ENCODE results near the gene ELOVL5.

ELOVL5 gene

DNA sequence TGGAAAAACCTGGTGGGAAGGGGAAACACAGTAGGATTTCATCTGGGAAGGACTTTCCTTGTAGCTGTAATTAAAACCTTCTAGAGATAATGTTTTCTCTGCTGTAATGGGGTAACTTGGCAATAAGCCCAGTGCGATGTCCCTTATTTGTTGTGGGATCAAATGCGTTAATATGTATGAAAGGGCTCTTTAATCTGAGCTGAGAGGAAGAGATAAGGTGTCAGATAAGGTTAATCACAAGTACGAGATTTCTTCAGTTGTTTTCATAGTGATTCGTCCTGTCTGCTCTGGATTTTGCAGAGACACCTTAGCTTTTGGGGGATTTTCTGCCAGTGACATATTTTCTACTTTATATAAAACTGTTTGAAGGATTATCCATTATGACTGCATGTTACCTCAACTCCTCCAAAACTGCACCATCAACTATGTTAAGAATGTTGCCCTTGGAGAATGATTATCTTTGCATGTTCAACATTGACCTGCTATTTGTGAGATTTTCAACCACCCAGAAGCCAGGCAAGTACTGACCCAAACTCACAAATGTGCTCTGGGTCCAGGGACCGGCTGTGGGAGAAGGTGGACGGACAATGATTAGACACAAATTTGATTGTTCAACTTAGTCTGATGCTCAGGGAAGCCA is 21.2 kb upstream of the ELOVL5 start:
- DNase-seq (ENCODE audit: low read depth in 1 of 2, low spot score in 1 of 2), result no peak
- Histone ChIP-seq H3K4me3 (replicated peaks; ENCODE audit: insufficient read depth, low read length) (no peak overlapping the region), H3K27me3 (ENCODE audit: insufficient read depth, poor library complexity, severe bottlenecking) (peaks cover 3% of the 10 kb centered on the region), H3K27ac (replicated peaks) (no peak overlapping the region)
- TF ChIP-seq, protein P1, sequence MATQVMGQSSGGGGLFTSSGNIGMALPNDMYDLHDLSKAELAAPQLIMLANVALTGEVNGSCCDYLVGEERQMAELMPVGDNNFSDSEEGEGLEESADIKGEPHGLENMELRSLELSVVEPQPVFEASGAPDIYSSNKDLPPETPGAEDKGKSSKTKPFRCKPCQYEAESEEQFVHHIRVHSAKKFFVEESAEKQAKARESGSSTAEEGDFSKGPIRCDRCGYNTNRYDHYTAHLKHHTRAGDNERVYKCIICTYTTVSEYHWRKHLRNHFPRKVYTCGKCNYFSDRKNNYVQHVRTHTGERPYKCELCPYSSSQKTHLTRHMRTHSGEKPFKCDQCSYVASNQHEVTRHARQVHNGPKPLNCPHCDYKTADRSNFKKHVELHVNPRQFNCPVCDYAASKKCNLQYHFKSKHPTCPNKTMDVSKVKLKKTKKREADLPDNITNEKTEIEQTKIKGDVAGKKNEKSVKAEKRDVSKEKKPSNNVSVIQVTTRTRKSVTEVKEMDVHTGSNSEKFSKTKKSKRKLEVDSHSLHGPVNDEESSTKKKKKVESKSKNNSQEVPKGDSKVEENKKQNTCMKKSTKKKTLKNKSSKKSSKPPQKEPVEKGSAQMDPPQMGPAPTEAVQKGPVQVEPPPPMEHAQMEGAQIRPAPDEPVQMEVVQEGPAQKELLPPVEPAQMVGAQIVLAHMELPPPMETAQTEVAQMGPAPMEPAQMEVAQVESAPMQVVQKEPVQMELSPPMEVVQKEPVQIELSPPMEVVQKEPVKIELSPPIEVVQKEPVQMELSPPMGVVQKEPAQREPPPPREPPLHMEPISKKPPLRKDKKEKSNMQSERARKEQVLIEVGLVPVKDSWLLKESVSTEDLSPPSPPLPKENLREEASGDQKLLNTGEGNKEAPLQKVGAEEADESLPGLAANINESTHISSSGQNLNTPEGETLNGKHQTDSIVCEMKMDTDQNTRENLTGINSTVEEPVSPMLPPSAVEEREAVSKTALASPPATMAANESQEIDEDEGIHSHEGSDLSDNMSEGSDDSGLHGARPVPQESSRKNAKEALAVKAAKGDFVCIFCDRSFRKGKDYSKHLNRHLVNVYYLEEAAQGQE (IDR thresholded peaks at IDR 0.05; ENCODE audit: insufficient replicate concordance, low read depth), result no peak
- TF ChIP-seq POLR2AphosphoS5 (IDR thresholded peaks at IDR 0.05; ENCODE audit: low read depth) (no peak), SPI1 (IDR thresholded peaks at IDR 0.05; ENCODE audit: borderline replicate concordance, low read depth) (no peak), GABPA (IDR thresholded peaks at IDR 0.05; ENCODE audit: low read depth) (no peak)
- TF ChIP-seq, protein P2, sequence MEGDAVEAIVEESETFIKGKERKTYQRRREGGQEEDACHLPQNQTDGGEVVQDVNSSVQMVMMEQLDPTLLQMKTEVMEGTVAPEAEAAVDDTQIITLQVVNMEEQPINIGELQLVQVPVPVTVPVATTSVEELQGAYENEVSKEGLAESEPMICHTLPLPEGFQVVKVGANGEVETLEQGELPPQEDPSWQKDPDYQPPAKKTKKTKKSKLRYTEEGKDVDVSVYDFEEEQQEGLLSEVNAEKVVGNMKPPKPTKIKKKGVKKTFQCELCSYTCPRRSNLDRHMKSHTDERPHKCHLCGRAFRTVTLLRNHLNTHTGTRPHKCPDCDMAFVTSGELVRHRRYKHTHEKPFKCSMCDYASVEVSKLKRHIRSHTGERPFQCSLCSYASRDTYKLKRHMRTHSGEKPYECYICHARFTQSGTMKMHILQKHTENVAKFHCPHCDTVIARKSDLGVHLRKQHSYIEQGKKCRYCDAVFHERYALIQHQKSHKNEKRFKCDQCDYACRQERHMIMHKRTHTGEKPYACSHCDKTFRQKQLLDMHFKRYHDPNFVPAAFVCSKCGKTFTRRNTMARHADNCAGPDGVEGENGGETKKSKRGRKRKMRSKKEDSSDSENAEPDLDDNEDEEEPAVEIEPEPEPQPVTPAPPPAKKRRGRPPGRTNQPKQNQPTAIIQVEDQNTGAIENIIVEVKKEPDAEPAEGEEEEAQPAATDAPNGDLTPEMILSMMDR (IDR thresholded peaks at IDR 0.05; ENCODE audit: insufficient read depth, low read length), result no peak

DNA sequence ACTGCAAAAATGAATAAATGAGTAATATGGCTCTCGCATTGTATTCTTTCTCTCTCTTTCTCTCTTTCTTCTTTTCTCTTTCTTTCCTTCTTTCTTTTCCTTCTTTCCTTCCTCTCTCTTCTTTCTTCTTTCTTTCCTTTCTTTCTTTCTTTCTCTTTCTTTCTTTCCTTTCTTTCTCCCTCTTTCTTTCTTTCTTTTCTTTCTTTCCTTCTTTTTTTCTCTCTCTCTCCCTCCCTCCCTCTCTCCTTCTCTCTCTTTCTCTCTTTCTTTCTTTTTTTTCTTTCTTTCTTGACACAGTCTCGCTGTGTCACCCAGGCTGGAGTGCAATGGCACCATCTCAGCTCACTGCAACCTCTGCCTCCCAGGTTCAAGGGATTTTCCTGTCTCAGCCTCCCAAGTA is 20.3 kb upstream of the ELOVL5 start:
- no peak for DNase-seq (ENCODE audit: low read depth in 1 of 2, low spot score in 1 of 2)
- Histone ChIP-seq H3K27me3 (ENCODE audit: insufficient read depth, poor library complexity, severe bottlenecking) (peaks cover 3% of the 10 kb centered on the region), H3K4me3 (replicated peaks; ENCODE audit: insufficient read depth, low read length) (no peak overlapping the region), H3K27ac (replicated peaks) (no peak overlapping the region)
- TF ChIP-seq, protein P2 (IDR thresholded peaks at IDR 0.05; ENCODE audit: insufficient read depth, low read length), result no peak
- TF ChIP-seq SPI1 (IDR thresholded peaks at IDR 0.05; ENCODE audit: borderline replicate concordance, low read depth) (no peak), GABPA (IDR thresholded peaks at IDR 0.05; ENCODE audit: low read depth) (no peak), POLR2AphosphoS5 (IDR thresholded peaks at IDR 0.05; ENCODE audit: low read depth) (no peak)
- TF ChIP-seq, protein P1 (IDR thresholded peaks at IDR 0.05; ENCODE audit: insufficient replicate concordance, low read depth), result no peak

DNA sequence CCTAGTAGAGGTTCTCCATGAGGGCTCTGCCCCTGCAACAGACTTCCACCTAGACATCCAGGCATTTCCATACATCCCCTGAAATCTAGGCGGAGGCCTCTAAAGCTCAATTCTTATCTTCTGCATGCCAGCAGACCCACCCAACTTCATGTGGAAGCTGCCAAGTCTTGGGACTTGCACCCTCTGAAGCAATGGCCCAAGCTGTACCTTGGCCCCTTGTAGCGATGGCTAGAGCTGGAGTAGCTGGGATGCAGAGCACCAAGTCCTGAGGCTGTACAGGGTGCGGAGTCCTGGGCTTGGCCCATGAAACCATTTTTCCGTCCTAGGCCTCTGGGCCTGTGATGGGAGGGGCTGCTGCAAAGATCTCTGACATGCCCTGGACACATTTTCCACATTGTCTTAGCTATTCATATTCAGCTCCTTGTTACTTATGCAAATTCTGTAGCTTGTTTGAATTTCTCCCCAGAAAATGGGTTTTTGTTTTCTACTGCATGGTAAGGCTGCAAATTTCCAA is 17.4 kb upstream of the ELOVL5 start:
- H3K4me3 ChIP-seq (replicated peaks; ENCODE audit: insufficient read depth, low read length), result no peak overlapping the region

More for the DNA sequence above, 17.4 kb upstream of the ELOVL5 start:
- Histone ChIP-seq H3K27me3 (ENCODE audit: insufficient read depth, poor library complexity, severe bottlenecking) (no peaks in the 10 kb centered on the region), H3K27ac (replicated peaks) (no peak overlapping the region)
- DNase-seq (ENCODE audit: low read depth in 1 of 2, low spot score in 1 of 2), result no peak
- TF ChIP-seq POLR2AphosphoS5 (IDR thresholded peaks at IDR 0.05; ENCODE audit: low read depth), result no peak
- TF ChIP-seq, protein P1 (IDR thresholded peaks at IDR 0.05; ENCODE audit: insufficient replicate concordance, low read depth), result no peak
- TF ChIP-seq, protein P2 (IDR thresholded peaks at IDR 0.05; ENCODE audit: insufficient read depth, low read length), result no peak
